Caco-2 (cell line): Measurements from ENCODE around the gene MEX3A. TPM values are rescaled to one million over a fixed set of nuclear protein-coding genes. Genes with fewer than 3 reads are reported as not detected.

Experiments
- BruUV-seq: library from RNA; stranded (reverse); fragments of 400-500 nt; replicated peaks from 2 replicates; lab custom pipeline; 2021; lab: Mats Ljungman, UMichigan
- CTCF ChIA-PET: fragments of 300-600 bp; sonication (Branson Sonifier 250); formaldehyde crosslinking; loops from one replicate; lab custom pipeline; 2022; ENCODE audit warnings: antibody characterized with exemption; lab: Charles Lee
- POLR2A ChIA-PET: fragments of 300-600 bp; sonication (Branson Sonifier 250); formaldehyde crosslinking; loops from one replicate; lab custom pipeline; 2022; ENCODE audit warnings: antibody characterized with exemption; lab: Charles Lee
- DNase-seq, 2 experiments: peaks; one replicate each; pipeline versions ENCODE4 v3.0.0 to v3.0.0-alpha.2; 2020 to 2022
- H3K27me3 ChIP-seq: replicated peaks from 2 replicates; pipeline ENCODE4 v1.6.0; 2011; ENCODE audit warnings: low read length; ENCODE audit not compliant: control insufficient read depth, insufficient read depth
- H3K36me3 ChIP-seq: 2 replicates; pipeline ENCODE4 v1.5.1; 2011; ENCODE audit warnings: low read length; ENCODE audit not compliant: control insufficient read depth, insufficient read depth
- H3K4me1 ChIP-seq: fragments of 250-450 bp; sonication (Bioruptor Pico); 2 replicates; pipeline ENCODE4 v1.5.1; 2020; ENCODE audit warnings: mild to moderate bottlenecking
- H3K4me3 ChIP-seq: 2 replicates; pipeline ENCODE4 v1.5.1; 2011; ENCODE audit warnings: low read depth, mild to moderate bottlenecking, control low read depth, low read length
- H3K9me3 ChIP-seq: fragments of 250-450 bp; sonication (Bioruptor Pico); 2 replicates; pipeline ENCODE4 v1.5.1; 2020; ENCODE audit warnings: mild to moderate bottlenecking, moderate library complexity
- H3K27ac Mint-ChIP-seq: one replicate; pipeline ENCODE4 v1.8.0; 2022; ENCODE audit warnings: mixed read lengths; ENCODE audit not compliant: unreplicated experiment
- H3K27me3 Mint-ChIP-seq: one replicate; pipeline ENCODE4 v1.8.0; 2022; ENCODE audit warnings: mixed read lengths; ENCODE audit not compliant: insufficient read depth, unreplicated experiment
- H3K36me3 Mint-ChIP-seq: one replicate; pipeline ENCODE4 v1.8.0; 2022; ENCODE audit warnings: mild to moderate bottlenecking, mixed read lengths; ENCODE audit not compliant: insufficient read depth, unreplicated experiment
- H3K4me1 Mint-ChIP-seq: one replicate; pipeline ENCODE4 v1.8.0; 2022; ENCODE audit warnings: low read depth, mixed read lengths; ENCODE audit not compliant: unreplicated experiment
- H3K4me3 Mint-ChIP-seq: one replicate; pipeline ENCODE4 v1.8.0; 2022; ENCODE audit warnings: mild to moderate bottlenecking, moderate library complexity, mixed read lengths; ENCODE audit not compliant: unreplicated experiment
- H3K9me3 Mint-ChIP-seq: one replicate; pipeline ENCODE4 v1.8.0; 2022; ENCODE audit warnings: mixed read lengths; ENCODE audit not compliant: unreplicated experiment
- CTCF ChIP-seq, 2 experiments: fragments of 200-600 bp in 1 of 2; IDR thresholded peaks; 1 replicate in 1 of 2; 2 replicates in 1 of 2; pipeline versions ENCODE4 v1.5.1 to v1.8.0; 2011 to 2022; ENCODE audit warnings: antibody characterized with exemption in 1 of 2, control low read depth in 1 of 2, inconsistent platforms in 1 of 2, low read depth in 1 of 2, low read length in 1 of 2, mild to moderate bottlenecking in 1 of 2, moderate library complexity in 1 of 2; ENCODE audit not compliant: insufficient read depth in 1 of 2, severe bottlenecking in 1 of 2, unreplicated experiment in 1 of 2
- intact Hi-C: fragments of 100-400 bp; cut with micrococcal nuclease; formaldehyde crosslinking; loops from one replicate; pipeline ENCODE4 v1.10.0; 2022; ENCODE audit not compliant: unreplicated experiment
- total RNA-seq: library from RNA; stranded (reverse); gene quantifications from 2 replicates; pipeline ENCODE4 v1.2.3, GENCODE V29; 2022

Gene MEX3A
- total RNA-seq, 1 experiment from 2014 or later: 8.9 TPM

GRCh38 chr1:156080863-156081179, 1.4 kb downstream of the MEX3A start:
- no TSS peak for BruUV-seq
- no peak for TF ChIP-seq CTCF (IDR thresholded peaks at IDR 0.05; ENCODE audit: insufficient read depth in 1 of 2, low read depth in 1 of 2, low read length in 1 of 2, severe bottlenecking in 1 of 2, unreplicated experiment in 1 of 2)
- peak overlapping the region; percentile 88 for H3K4me3 Mint-ChIP-seq
- POLR2A ChIA-PET: no interaction called here
- H3K4me1 Mint-ChIP-seq: peaks cover 17% of the 10 kb centered on the region
- no peaks in the 10 kb centered on the region for H3K27me3 ChIP-seq
- H3K9me3 Mint-ChIP-seq: no peaks in the 10 kb centered on the region
- peaks cover 18% of the 10 kb centered on the region for H3K4me1 ChIP-seq
- no peak for DNase-seq
- CTCF ChIA-PET: no interaction called here
- H3K9me3 ChIP-seq: no peaks in the 10 kb centered on the region
- H3K36me3 ChIP-seq: no peaks in the 10 kb centered on the region; the same call in 1 of the 2 replicates
- H3K4me3 ChIP-seq: peak overlapping the region; percentile 83
- H3K27me3 Mint-ChIP-seq: no peaks in the 10 kb centered on the region
- intact Hi-C loops: no loop called here
- H3K27ac Mint-ChIP-seq: peak overlapping the region; percentile 33
- H3K36me3 Mint-ChIP-seq: peaks cover under 1% of the 10 kb centered on the region

- CTCF ChIA-PET: no interaction called here
- H3K27ac Mint-ChIP-seq: peak overlapping the region; percentile 33
- H3K27me3 Mint-ChIP-seq: no peaks in the 10 kb centered on the region
- no peaks in the 10 kb centered on the region for H3K36me3 Mint-ChIP-seq
- Histone ChIP-seq H3K4me1 (peaks cover 13% of the 10 kb centered on the region), H3K27me3 (no peaks in the 10 kb centered on the region), H3K4me3 (peak overlapping the region; percentile 83), H3K9me3 (no peaks in the 10 kb centered on the region), H3K36me3 (no peaks in the 10 kb centered on the region; the same call in 1 of the 2 replicates)
- H3K9me3 Mint-ChIP-seq: no peaks in the 10 kb centered on the region
- peaks cover 17% of the 10 kb centered on the region for H3K4me1 Mint-ChIP-seq
- H3K4me3 Mint-ChIP-seq: peak overlapping the region; percentile 88
- TF ChIP-seq CTCF (IDR thresholded peaks at IDR 0.05; ENCODE audit: insufficient read depth in 1 of 2, low read depth in 1 of 2, low read length in 1 of 2, severe bottlenecking in 1 of 2, unreplicated experiment in 1 of 2): no peak
- intact Hi-C loops: no loop called here
- DNase-seq: no peak
- BruUV-seq: no TSS peak
- POLR2A ChIA-PET: no interaction called here
These were observed 1.9 kb downstream of the MEX3A start for GRCh38 chr1:156080241-156080862.

GRCh38 chr1:156079762-156080161, 2.5 kb downstream of the MEX3A start:
- Histone ChIP-seq H3K4me1 (peaks cover 7% of the 10 kb centered on the region; the same call in 1 of the 2 replicates), H3K36me3 (no peaks in the 10 kb centered on the region; the same call in 1 of the 2 replicates), H3K4me3 (no peak overlapping the region), H3K27me3 (no peaks in the 10 kb centered on the region), H3K9me3 (no peaks in the 10 kb centered on the region)
- no peaks in the 10 kb centered on the region for H3K9me3 Mint-ChIP-seq
- TF ChIP-seq CTCF (IDR thresholded peaks at IDR 0.05; ENCODE audit: insufficient read depth in 1 of 2, low read depth in 1 of 2, low read length in 1 of 2, severe bottlenecking in 1 of 2, unreplicated experiment in 1 of 2): no peak
- CTCF ChIA-PET: no interaction called here
- H3K27ac Mint-ChIP-seq: no peak overlapping the region
- POLR2A ChIA-PET: no interaction called here
- DNase-seq: no peak
- H3K36me3 Mint-ChIP-seq: no peaks in the 10 kb centered on the region
- H3K4me3 Mint-ChIP-seq: peak overlapping the region; percentile 8
- peaks cover 17% of the 10 kb centered on the region for H3K4me1 Mint-ChIP-seq
- no peaks in the 10 kb centered on the region for H3K27me3 Mint-ChIP-seq
- no TSS peak for BruUV-seq
- intact Hi-C loops: no loop called here
